Endothelial cell of umbilical vein (primary cell): ENCODE results near the gene MYH7. TPM values are rescaled to one million over a fixed set of nuclear protein-coding genes. Genes with fewer than 3 reads are reported as not detected.

Experiments
- BruUV-seq: library from RNA; stranded (reverse); fragments of 400-500 nt; replicated peaks from 2 replicates; lab custom pipeline; 2021; lab: Mats Ljungman, UMichigan
- CTCF ChIA-PET: fragments of 300-600, 350-600 bp; sonication (Branson Sonifier 250); formaldehyde crosslinking; loops from one replicate; lab custom pipeline; 2021; ENCODE audit warnings: antibody characterized with exemption, inconsistent platforms; lab: Charles Lee
- POLR2A ChIA-PET: fragments of 300-600, 350-600 bp; sonication (Branson Sonifier 250); formaldehyde crosslinking; loops from one replicate; lab custom pipeline; 2021; ENCODE audit warnings: antibody characterized with exemption, inconsistent platforms; lab: Charles Lee
- DNase-seq: peaks from one replicate; pipeline ENCODE4 v3.0.0-alpha.2; 2011; ENCODE audit warnings: low read depth, low spot score
- FAIRE-seq: peaks from 2 replicates; lab custom pipeline; 2011; peaks lifted over from hg19 to GRCh38; lab: Jason Lieb, UNC
- H2AFZ ChIP-seq: 2 replicates; pipeline ENCODE4 v1.6.0; 2012; ENCODE audit warnings: low read depth, low read length, control low read depth, inconsistent platforms
- H3K27ac ChIP-seq: 2 replicates; pipeline ENCODE4 v1.5.1; 2011; ENCODE audit warnings: low read depth, mild to moderate bottlenecking, control low read depth, low read length, moderate library complexity; ENCODE audit not compliant: insufficient read depth
- H3K27me3 ChIP-seq, 2 experiments: 2 replicates each; pipeline versions ENCODE4 v1.6.0 to v1.6.1; 2011; ENCODE audit warnings: low read length in 2 of 2, mixed read lengths in 1 of 2; ENCODE audit not compliant: control insufficient read depth in 2 of 2, insufficient read depth in 2 of 2
- H3K36me3 ChIP-seq, 2 experiments: 2 replicates in 1 of 2; 3 replicates in 1 of 2; pipeline ENCODE4 v1.5.1; 2011; ENCODE audit warnings: low read length in 2 of 2, mild to moderate bottlenecking in 1 of 2, moderate library complexity in 1 of 2; ENCODE audit not compliant: control insufficient read depth in 2 of 2, insufficient read depth in 2 of 2; ENCODE audit errors: extremely low read depth in 1 of 2
- H3K4me1 ChIP-seq: 3 replicates; pipeline ENCODE4 v1.5.1; 2011; ENCODE audit warnings: mild to moderate bottlenecking, low read length; ENCODE audit not compliant: control insufficient read depth, insufficient read depth; ENCODE audit errors: extremely low read depth
- H3K4me2 ChIP-seq: 2 replicates; pipeline ENCODE4 v1.6.1; 2011; ENCODE audit warnings: low read length, control low read depth, mixed read lengths; ENCODE audit not compliant: insufficient read depth
- H3K4me3 ChIP-seq, 3 experiments: fragments of 200-600 bp in 1 of 3; sonication (generic), shearing (Covaris generic) in 1 of 3; replicated peaks in 1 of 3; 2 replicates each; pipeline ENCODE4 v1.5.1; 2011 to 2016; ENCODE audit warnings: control low read depth in 3 of 3, low read length in 3 of 3, mild to moderate bottlenecking in 2 of 3, inconsistent platforms in 1 of 3, low read depth in 1 of 3, moderate library complexity in 1 of 3; ENCODE audit not compliant: insufficient read depth in 1 of 3
- H3K79me2 ChIP-seq: 2 replicates; pipeline ENCODE4 v1.6.0; 2012; ENCODE audit warnings: low read length, inconsistent platforms; ENCODE audit not compliant: control insufficient read depth, insufficient read depth
- H3K9ac ChIP-seq: replicated peaks from 2 replicates; pipeline ENCODE3; 2011; ENCODE audit warnings: low read length, control low read depth; ENCODE audit not compliant: insufficient read depth; ENCODE audit errors: extremely low read depth
- H3K9me1 ChIP-seq: replicated peaks from 3 replicates; pipeline ENCODE4 v1.6.0; 2011; ENCODE audit warnings: mild to moderate bottlenecking, low read length; ENCODE audit not compliant: control insufficient read depth, insufficient read depth; ENCODE audit errors: extremely low read depth
- H3K9me3 ChIP-seq: replicated peaks from 2 replicates; pipeline ENCODE4 v1.5.1; 2012; ENCODE audit warnings: low read length, inconsistent platforms; ENCODE audit not compliant: control insufficient read depth, insufficient read depth
- H4K20me1 ChIP-seq: replicated peaks from 2 replicates; pipeline ENCODE3; 2011; ENCODE audit warnings: mild to moderate bottlenecking, low read length; ENCODE audit not compliant: control insufficient read depth, insufficient read depth; ENCODE audit errors: extremely low read depth
- CTCF ChIP-seq, 2 donors: IDR thresholded peaks; 1 replicate in 1 of 2; 2 replicates in 1 of 2; pipeline ENCODE4 v1.5.1; 2011; ENCODE audit warnings: low read length in 2 of 2, mild to moderate bottlenecking in 2 of 2, moderate library complexity in 2 of 2, control low read depth in 1 of 2, inconsistent platforms in 1 of 2, low read depth in 1 of 2; ENCODE audit not compliant: insufficient read depth in 1 of 2; ENCODE audit errors: extremely low read depth in 1 of 2
- EZH2 ChIP-seq: IDR thresholded peaks from 2 replicates; pipeline ENCODE4 v1.6.1; 2012; ENCODE audit warnings: borderline replicate concordance, low read depth, mild to moderate bottlenecking, moderate library complexity, low read length, inconsistent platforms; ENCODE audit not compliant: severe bottlenecking
- FOS ChIP-seq: IDR thresholded peaks from 2 replicates; pipeline ENCODE4 v1.6.1; 2011; ENCODE audit warnings: mild to moderate bottlenecking, low read length, moderate library complexity, borderline replicate concordance; ENCODE audit not compliant: insufficient read depth
- GATA2 ChIP-seq: IDR thresholded peaks from 2 replicates; pipeline ENCODE4 v1.7.0; 2011; ENCODE audit warnings: low read depth, mild to moderate bottlenecking, moderate library complexity, mixed read lengths, low read length; ENCODE audit not compliant: insufficient read length, insufficient read depth
- JUN ChIP-seq: IDR thresholded peaks from 2 replicates; pipeline ENCODE4 v1.6.1; 2011; ENCODE audit warnings: borderline replicate concordance, low read depth; ENCODE audit not compliant: insufficient read length, insufficient read depth
- MAX ChIP-seq: IDR thresholded peaks from 2 replicates; pipeline ENCODE4 v1.6.1; 2011; ENCODE audit not compliant: insufficient read depth, insufficient read length
- MYC ChIP-seq: IDR thresholded peaks from one replicate; pipeline ENCODE4 v1.6.1; 2011; ENCODE audit warnings: mild to moderate bottlenecking, low read depth, low read length
- POLR2A ChIP-seq: IDR thresholded peaks from 2 replicates; pipeline ENCODE4 v1.6.1; 2012; ENCODE audit warnings: low read depth, mild to moderate bottlenecking, control low read depth, low read length
- POLR2AphosphoS5 ChIP-seq: IDR thresholded peaks from 2 replicates; pipeline ENCODE4 v1.6.1; 2012; ENCODE audit warnings: low read depth, mild to moderate bottlenecking, control low read depth, low read length, moderate library complexity; ENCODE audit not compliant: insufficient read depth
- dilution Hi-C: fragments of 300-500 bp; cut with MboI; formaldehyde crosslinking; loops from one replicate; pipeline ENCODE4 v1.15.0; 2019; ENCODE audit warnings: low sequenced_read_pairs; ENCODE audit not compliant: extremely low pct_ligation_motif_present
- intact Hi-C: fragments of 100-400 bp; cut with micrococcal nuclease; formaldehyde crosslinking; loops from one replicate; pipeline ENCODE4 v1.10.0; 2022
- polyA plus RNA-seq, 4 experiments: library from polyadenylated mRNA; depleted of rRNA in 3 of 4; stranded (reverse) in 3 of 4; unstranded in 1 of 4; fragments of >200 nt; gene quantifications; 2 replicates each; pipeline versions ENCODE4 v1.2.1 to v1.2.3, GENCODE V29; 2011 to 2012; ENCODE audit warnings: missing spikeins in 1 of 4
- total RNA-seq: library from RNA; stranded (reverse); gene quantifications from 2 replicates; pipeline ENCODE4 v1.2.3, GENCODE V29; 2021

The MYH7 gene
- total and polyA plus RNA-seq, 2 donors (not counting 3 experiments of a cell fraction or from before 2014, with no cell fraction given) = not detected

- H3K27ac ChIP-seq = no peak overlapping the region
- intact Hi-C loops = no loop called here
- no peaks in the 10 kb centered on the region for H4K20me1 ChIP-seq
- H2AFZ ChIP-seq = no peak overlapping the region
- H3K4me1 ChIP-seq = no peaks in the 10 kb centered on the region
- no peaks in the 10 kb centered on the region for H3K36me3 ChIP-seq
- H3K9ac ChIP-seq = no peak overlapping the region
- DNase-seq (no peak), FAIRE-seq (no peak)
- peaks cover 10 to 27% of the 10 kb centered on the region in 2 experiments for H3K27me3 ChIP-seq
- H3K79me2 ChIP-seq = no peaks in the 10 kb centered on the region
- CTCF ChIA-PET = interaction anchor here (0.8 to 1.1 kb wide), 2 partner anchors 11 to 24 kb away, joined by 3 read pairs; no protein-coding TSS in a partner anchor
- BruUV-seq = no TSS peak
- no peaks in the 10 kb centered on the region for H3K9me1 ChIP-seq
- no peaks in the 10 kb centered on the region for H3K9me3 ChIP-seq
- POLR2A ChIA-PET = no interaction called here
- TF ChIP-seq FOS (no peak), POLR2AphosphoS5 (no peak), MAX (no peak), JUN (no peak), EZH2 (no peak), POLR2A (no peak), MYC (no peak), GATA2 (no peak), CTCF (IDR thresholded peaks at IDR 0.05; ENCODE audit: extremely low read depth in 1 of 2, insufficient read depth in 1 of 2, low read depth in 1 of 2, low read length in 2 of 2) (no peak)
- no peak overlapping the region for H3K4me3 ChIP-seq
- no peak overlapping the region for H3K4me2 ChIP-seq
- dilution Hi-C loops = no loop called here
Measured at GRCh38 chr14:23454445-23454856, 19.0 kb upstream of the MYH7 start.
